HG03064 (cell line): ENCODE data around the gene PDHX.

Experiments used
- ATAC-seq: cut with Tn5 transposase; IDR thresholded peaks from one replicate; pipeline ENCODE4 v1.9.1; 2021; ENCODE audit warnings: low read depth; ENCODE audit not compliant: unreplicated experiment

The PDHX gene

GRCh38 chr11:34986883-34987520 lies 70.6 kb downstream of the PDHX start:
- ATAC-seq, result no peak

DNA sequence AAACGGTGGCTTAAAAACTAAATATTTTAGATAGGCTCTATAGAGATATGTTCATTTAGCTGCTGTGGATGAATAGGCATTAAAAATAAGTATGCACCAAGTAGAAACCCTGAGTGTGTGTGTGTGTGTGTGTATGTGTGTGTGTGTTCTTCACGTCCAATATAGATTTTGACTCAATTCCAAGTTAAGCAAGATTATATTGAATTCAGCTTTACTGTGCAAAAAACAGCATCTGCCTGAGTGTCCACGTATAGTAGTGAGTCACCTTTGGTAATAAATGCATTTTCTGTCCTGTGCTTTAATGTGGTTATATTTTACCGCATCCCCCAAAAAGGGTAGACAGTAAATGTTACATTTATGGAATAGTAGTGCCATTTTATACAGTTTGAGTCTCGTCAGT lies 71.2 kb downstream of the PDHX start:
- no peak for ATAC-seq

DNA sequence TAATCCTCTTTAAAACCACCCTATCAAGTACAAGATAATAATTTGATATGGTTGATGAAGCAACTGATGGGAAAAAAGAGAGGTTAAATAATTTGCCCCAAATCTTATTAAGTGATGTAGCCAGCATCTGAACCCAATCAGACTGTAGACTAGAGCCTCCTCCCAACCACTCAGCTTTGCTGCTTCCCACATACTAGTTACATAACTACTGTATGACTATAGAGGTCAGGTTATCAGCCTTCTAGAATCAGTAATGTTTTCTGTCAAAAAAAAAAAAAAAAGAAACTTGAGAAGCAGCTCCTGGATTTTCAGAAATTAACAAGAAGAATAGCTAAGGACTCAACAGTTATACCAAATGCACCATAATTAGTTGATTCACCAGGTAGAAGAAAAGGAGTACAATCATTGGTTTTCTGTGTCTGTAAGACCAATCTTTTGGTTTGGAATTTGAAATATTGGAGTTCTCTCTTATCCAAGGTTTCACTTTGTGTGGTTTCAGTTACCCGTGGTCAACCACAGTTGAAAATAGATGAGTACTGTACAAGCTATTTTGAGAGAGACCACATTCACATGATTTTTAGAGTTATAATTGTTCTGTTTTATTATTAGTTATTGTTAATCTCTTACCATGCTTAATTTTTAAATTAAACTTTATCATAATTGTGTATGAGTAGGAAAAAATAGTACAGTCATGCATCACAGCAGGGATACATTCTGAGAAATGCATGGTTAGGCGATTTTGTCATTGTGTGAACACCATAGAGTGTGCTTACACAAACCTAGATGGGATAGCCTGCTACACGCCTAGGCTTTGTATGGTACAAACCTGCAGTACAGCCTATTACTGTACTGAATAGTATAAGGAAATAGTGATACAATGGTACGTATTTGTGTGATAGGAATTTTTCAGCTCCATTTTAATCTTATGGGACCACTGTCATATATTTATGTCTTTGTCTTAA lies 72.2 kb downstream of the PDHX start:
- ATAC-seq, result peak; percentile 67

DNA sequence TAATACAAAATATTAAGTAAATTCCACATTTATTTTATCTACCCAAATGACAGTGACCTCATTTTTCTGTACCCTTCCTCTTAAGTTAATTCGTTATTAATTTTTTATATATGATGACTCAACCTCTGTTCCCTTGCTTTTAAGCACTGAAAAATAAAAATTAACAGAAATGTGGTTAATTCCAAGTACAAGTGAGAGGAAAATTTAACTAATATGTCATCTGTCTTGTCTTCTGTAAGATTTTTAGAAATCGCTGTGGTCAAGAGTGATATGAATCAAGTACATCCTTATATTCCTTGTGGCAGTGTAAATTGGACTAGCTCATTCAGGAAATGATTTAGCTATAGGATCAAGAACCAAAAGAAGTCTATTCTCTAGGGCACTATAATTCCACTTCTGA lies 74.5 kb downstream of the PDHX start:
- no peak for ATAC-seq

DNA sequence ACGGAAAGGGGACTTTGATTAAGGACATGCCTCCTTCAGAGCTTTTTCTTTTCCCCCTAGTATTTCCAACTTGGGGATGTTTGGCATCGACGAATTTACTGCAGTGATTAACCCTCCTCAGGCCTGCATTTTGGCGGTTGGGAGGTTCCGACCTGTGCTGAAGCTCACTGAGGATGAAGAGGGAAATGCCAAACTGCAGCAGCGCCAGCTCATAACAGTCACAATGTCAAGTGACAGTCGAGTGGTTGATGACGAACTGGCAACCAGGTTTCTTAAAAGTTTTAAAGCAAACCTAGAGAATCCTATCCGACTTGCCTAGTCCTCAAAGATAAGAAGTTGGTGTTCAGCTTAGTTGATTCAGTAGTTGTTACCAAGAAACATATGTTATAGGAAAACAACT lies 78.4 kb downstream of the PDHX start:
- ATAC-seq, result no peak

DNA sequence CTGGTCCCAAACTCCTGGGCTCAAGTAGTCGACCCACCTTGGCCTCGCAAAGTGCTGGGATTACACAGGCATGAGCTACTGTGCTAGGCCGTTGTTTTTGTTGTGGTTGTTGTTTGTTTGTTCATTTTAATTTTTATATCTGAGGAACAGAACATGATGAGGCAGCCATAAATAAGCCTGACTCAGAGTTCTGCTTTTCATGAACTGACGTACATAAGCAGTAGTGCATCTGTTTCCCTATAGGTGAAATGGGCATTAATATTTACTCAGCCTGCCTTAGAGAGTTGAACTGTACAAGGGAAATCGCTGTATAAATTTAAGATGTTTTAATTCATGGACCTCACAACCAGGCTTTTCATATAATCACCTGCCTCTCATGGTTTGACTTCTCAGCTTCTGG lies 80.5 kb downstream of the PDHX start:
- no peak for ATAC-seq

DNA sequence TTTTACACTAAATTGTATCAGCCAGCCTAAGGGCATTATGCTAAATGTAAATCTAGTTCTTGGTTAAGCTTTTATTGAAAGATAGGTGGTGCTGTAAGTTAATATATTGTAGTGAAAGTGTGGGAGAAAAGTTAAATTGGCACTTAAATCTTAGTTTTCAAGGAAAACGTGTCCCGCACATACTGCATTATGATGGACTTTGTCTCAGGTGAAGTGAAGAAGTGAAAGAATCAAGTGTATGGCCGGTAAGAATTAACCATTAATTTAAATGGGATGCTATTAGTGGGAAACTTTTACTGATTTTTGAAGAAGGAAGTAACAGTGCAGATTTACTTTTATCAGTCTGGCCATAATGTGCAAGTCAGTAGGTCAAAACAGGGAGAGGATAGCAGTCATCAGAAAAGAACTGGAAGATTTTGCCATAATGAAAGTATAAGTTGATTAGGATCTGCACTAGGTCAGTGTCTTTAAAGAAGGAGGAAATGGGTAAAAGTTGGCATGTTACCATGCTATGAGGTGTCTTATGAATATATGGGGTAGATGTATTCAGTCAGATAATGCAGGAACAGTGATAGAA lies 81.6 kb downstream of the PDHX start:
- no peak for ATAC-seq

DNA sequence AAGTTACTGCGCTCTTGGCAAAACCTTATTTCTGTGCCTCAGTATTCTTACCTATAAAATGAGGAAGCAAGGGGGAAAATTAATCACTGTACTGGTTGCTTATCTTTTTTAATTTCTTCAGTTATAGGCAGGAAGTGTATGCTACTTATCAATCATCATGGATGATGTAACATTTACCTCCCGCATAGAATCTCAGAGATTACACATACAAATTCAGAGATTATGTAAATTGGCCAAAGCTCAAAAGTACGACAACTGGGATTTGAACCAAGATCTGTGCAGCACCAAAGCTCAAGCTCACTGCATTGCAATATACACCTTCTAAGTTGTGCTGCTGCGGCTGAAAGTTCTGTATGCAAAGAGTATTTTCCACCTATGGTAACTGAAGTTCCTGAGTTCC lies 83.0 kb downstream of the PDHX start:
- no peak for ATAC-seq

- no peak for ATAC-seq
Measured at GRCh38 chr11:35003186-35003585, 86.8 kb downstream of the PDHX start.

DNA sequence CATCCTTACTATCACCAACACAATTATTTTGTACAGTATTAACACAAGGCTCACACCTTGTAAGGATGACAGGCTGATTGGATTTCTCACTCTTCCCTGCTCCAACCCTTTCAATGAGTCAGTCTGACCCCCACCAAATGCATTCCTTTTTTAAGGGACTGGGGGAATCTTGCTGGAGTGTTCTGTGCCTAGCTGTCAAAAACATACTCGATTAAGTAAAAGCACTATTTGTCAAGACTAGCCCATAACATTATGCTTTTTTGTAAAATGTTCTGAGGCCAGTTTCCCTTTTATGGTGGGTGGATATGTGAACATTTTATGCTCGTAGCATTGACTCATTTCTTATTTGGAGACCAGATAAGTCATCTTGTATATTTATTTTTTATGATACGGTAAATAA lies 87.2 kb downstream of the PDHX start:
- no peak for ATAC-seq

- ATAC-seq, result no peak
Measured at GRCh38 chr11:35005141-35005780, 88.8 kb downstream of the PDHX start.

DNA sequence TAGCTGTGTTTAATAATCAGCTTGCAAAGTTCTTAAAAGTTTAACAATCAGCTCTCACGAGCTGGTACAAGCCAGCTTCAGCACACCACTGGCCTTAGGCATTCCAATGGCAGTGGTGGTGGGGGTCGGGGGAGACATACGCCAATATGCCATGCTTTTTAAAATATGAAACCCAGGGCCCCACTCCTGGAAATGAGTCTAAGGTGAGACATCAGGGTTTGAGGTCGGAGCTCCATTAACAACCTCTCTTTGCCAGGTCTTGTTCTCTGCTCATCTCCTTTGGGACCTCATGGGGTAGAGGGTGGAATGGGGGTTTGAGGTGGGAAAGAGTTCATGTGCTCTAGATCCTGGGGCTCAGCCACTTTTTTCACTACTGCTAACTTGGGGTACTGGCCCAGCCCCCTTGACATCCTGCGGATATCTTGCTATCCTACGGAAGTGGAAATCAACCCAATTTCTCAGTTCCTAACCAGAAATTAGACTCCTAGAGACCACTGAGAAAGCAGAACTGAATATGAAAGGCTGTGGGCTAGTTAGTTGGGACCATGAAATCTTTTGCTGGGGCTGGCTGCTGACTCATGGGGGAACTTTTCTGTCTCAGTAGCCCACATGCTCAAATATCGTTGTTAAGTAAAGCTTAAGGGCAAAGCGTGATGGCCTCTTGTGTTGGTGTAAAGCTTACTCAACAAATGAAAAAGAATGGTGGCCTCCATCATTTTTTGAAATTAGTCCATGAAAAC lies 90.1 kb downstream of the PDHX start:
- ATAC-seq, result peak; percentile 89

GRCh38 chr11:35007277-35007676 lies 90.9 kb downstream of the PDHX start:
- ATAC-seq, result peak; percentile 53

GRCh38 chr11:35009191-35009943 lies 92.9 kb downstream of the PDHX start:
- ATAC-seq, result no peak

DNA sequence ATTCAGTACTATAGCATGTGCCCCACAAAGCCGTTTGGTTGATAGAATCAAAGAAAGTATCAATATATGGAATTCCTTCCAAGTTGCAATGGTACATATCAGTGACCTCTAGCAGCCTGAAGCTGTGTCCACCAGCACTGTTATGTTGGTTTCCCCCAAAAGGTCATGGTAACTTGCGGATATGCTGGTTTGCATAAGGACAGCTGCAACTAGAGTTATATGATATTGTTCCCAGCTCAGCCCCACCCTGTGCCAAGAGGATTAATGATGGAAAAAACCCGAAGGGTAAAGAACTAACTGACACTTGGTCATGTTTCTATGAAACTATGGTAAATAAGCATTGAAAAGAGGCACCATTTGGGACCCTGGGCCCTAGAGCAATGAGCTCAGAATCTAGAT lies 93.5 kb downstream of the PDHX start:
- no peak for ATAC-seq

- no peak for ATAC-seq
Measured at GRCh38 chr11:35010654-35011053, 94.2 kb downstream of the PDHX start.

DNA sequence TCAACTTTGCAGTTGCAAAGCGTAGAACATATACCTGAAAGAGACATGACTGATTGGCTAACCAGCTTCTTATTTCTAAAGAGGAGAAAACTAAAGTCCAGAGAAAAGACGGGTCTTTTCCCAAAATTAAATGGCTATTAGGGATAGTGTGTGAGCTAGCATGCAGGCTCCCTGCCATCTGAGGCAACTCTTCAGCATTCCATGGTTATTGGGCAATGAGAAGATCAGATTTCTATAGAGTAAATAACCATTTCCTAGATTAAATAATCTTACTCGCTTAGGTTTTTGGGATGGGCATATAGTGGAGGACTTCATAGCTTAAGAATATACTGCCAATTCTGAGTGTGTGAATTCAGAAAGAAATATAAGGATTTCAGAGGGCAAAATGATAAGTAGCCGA lies 95.0 kb downstream of the PDHX start:
- ATAC-seq, result no peak

GRCh38 chr11:35011944-35012343 lies 95.5 kb downstream of the PDHX start:
- ATAC-seq, result no peak

DNA sequence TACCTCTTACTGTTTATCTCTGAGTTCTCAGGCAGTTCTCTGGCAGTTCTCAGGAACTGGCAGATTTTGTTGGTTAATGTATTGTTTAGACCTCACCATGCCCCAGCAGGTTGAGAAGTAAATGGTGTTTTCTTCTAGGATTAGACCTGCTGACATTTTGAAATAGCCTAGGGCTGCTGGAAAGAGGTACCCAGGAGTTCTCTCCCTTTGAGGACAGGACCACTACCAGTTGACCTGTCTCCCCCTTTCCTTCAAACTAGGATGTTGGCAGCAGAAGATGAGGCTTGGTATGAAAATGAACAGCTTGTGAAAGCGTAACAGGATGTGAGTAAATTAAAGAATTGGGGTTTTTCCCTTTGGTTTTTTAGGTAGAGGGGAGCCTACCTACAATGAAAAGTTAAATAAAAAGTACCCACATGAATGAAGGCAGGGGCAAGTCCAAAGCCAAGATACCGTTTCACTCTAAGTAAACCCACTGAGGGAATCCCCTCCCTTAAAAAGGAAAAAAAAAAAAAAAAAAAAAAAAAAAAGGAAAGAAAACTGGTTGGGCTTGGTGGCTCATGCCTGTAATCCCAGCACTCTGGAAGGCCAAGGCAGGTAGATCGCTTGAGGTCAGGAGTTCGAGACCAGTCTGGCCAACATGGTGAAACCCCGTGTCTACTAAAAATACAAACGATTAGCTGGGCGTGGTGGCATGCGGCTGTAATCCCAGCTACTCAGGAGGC lies 96.2 kb downstream of the PDHX start:
- ATAC-seq, result peak; percentile 62
